Fibroblast of mammary gland (primary cell): ENCODE measurements around the gene ARL8B.
"Not testable (repeated sequence)": the region's sequence is repeated elsewhere in the genome, so short reads cannot be mapped to it uniquely, and the experiment has no call there.

Experiments
- DNase-seq: peaks from one replicate; pipeline ENCODE4 v3.0.0-alpha.2; 2010; ENCODE audit warnings: low read depth
- H3K4me3 ChIP-seq: 2 replicates; pipeline ENCODE4 v1.5.1; 2011; ENCODE audit warnings: low read depth, mild to moderate bottlenecking, low read length, moderate library complexity; ENCODE audit not compliant: control insufficient read depth
- CTCF ChIP-seq: conservative IDR thresholded peaks from 2 replicates; pipeline ENCODE4 v1.5.1; 2011; ENCODE audit warnings: low read depth, low read length, inconsistent platforms; ENCODE audit not compliant: control insufficient read depth, insufficient read depth

Gene ARL8B

GRCh38 chr3:5110337-5110736, 11.8 kb upstream of the ARL8B start:
- no peak for DNase-seq
- no peak for TF ChIP-seq CTCF
- H3K4me3 ChIP-seq = no peak overlapping the region

- no peak for DNase-seq
- no peak overlapping the region for H3K4me3 ChIP-seq
- no peak for TF ChIP-seq CTCF
These were observed 10.0 kb upstream of the ARL8B start for GRCh38 chr3:5112043-5112442.

- DNase-seq, H3K4me3 ChIP-seq: not testable (repeated sequence)
These were observed 8.4 kb upstream of the ARL8B start for GRCh38 chr3:5113726-5114125.

- H3K4me3 ChIP-seq = no peak overlapping the region
- peak; percentile 30 for DNase-seq
- TF ChIP-seq CTCF = no peak
These were observed 6.5 kb upstream of the ARL8B start for GRCh38 chr3:5115506-5116162.

GRCh38 chr3:5116538-5116937, 5.6 kb upstream of the ARL8B start:
- no peak overlapping the region for H3K4me3 ChIP-seq
- DNase-seq = no peak

GRCh38 chr3:5120446-5120845, 1.6 kb upstream of the ARL8B start:
- no peak overlapping the region for H3K4me3 ChIP-seq
- no peak for DNase-seq
- TF ChIP-seq CTCF = no peak

More at GRCh38 chr3:5116538-5116937, 5.6 kb upstream of the ARL8B start:
- no peak for TF ChIP-seq CTCF

- DNase-seq = peak; percentile 76
- no peak for TF ChIP-seq CTCF
- H3K4me3 ChIP-seq = peak overlapping the region; percentile 94
These were observed 932 bp downstream of the ARL8B start for GRCh38 chr3:5122741-5123706.
